NCI-H1694 treated with DMSO at 0.1 percent for 48 hours (cell line): Measurements from ENCODE around the gene RAMACL.
A peak's percentile ranks its signal among the peaks of the same experiment; 100 is the strongest.
"Not testable (repeated sequence)": the region's sequence is repeated elsewhere in the genome, so short reads cannot be mapped to it uniquely, and the experiment has no call there.

Experiments used
- DNase-seq: peaks from one replicate; lab custom pipeline; 2025; lab: John Stamatoyannopoulos, UW

Gene RAMACL

DNA sequence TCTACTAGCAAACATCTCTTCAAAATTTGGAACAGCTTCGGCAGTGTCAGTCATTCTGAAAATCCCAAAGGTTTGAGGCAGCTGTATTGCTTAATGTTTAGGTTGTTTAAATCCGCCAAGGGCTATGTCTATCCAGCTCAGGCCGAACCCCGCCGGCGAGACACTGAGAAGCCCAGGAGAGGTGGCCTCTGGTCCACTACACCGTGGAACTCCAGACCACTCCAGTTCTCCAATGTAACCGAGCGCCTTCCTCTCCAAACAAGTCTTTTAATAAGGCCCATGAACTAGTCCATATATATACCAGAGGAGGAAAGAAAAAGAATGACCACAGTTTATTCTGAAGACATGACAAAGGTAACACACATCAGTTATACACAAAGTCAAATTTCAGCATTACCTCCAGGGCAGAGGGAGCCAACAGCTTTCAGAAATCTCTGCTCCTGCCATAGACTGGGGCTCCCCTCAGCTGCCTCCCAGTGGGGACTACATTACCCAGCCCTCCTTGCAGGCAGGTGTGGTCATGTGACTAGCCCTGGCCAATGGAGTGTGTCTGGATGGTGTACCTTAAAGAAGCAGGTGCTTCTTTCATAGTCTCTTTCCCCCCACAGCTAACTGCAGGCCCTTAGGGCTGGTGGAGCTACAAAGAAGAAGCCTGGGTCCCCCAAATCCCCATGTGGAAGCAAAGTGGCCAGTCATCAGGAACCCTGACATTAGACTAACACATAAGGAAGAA, at the start of gene RAMACL:
Gene RAMACL, minus strand, starts transcription at position 255 of the 733 bp plus-strand sequence. Its CDS starts 201 bp downstream, at position 54.
- no peak for DNase-seq

DNA sequence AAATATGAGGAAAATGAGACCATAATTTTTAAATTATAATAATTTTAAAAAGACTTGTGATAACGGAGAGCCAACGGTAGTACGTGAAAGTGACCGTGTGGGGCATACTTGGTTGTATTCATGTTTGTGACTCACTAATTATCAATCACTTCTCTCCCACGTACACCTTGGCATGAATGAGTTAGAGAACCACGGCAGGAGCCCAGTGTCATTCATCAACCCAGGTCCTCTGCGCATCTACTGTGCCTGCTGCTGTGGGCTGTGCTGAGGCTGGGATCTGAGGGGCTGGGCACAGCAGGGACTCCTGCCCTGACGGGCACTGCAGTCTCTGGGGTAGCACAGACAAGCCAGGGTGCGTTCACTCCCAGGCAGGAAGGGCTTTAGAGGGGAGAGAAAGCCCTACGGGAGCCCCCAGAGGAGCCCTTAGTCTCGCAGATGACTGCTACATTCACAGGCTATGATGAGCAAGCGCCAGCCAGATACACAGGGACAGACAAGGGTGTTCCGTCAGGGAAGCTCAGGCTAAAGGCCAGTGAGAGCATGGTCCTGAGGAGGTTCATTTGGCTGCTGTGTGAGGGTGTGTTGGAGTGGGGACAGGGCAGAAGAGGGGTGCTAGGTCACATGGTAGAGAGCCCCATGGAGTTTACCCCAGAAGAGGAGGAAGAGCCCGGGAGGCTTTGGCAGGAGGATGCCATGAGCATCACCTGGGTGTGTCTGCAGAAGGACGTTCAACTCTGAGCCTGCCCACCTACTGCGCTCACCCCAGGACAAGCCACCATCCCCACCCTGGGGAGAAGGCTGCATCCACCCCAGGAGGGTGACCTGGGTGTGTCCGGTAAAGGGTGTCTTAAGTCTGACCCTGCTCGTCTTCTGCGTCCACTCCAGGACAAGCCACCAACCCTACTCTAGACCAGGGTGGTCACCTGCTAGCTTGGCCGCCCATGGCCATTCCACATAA, 48.8 kb upstream of the RAMACL start:
- DNase-seq, result no peak

DNA sequence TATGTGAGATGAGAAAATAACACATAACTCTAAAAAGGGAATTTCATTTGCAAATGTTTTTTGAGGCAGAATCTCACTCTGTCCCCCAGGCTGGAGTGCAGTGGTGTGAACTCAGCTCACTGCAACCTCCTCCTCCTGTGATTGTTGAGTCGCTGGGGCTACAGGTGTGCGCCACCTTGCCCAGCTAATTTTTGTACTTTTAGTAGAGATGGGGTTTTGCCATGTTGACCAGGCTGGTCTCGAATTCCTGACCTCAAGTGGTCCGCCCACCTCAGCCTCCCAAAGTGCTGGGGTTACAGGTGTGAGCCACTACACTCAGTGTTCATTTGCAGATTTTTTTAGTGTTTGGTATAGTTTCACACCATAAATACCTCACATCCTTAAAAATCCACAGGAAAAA, 48.1 kb upstream of the RAMACL start:
- DNase-seq, result not testable (repeated sequence)

DNA sequence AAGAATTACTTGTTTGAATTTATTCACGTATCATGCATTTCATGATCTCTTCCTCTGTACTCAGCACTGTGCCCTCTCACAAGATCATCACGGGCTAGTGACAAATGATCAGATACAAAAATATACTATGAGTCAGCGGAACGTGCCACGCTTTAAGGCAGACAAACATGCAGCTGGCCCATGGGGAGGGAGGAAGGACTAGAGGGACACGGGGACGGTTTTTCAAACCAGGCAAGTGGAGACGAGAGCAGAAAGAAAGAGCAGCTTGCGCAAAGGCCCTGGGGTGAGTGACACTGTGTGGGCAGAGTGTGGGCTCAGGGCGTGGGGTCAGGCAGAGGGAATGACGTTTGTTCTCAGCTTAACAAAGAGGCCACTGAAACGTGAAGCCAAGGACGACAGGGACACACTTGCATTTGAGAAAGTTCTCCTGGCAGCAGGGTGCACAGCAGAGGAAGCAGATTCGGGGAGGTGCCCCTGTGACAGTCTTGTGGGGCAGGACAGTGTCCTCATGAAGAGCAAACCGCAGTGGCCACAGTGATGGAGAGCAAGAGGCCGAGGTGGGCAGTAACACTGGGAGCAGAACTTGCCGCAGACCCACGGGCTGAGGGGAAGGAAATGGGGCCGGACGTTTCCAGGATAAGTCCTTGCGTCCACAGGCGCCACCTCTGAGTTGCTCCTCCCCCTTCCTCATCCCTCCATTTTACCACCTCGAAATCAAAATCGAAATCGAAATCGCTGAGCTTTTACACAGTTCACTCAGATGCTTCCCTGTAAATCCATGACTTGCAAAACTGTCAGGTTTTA, 47.5 kb upstream of the RAMACL start:
- no peak for DNase-seq

DNA sequence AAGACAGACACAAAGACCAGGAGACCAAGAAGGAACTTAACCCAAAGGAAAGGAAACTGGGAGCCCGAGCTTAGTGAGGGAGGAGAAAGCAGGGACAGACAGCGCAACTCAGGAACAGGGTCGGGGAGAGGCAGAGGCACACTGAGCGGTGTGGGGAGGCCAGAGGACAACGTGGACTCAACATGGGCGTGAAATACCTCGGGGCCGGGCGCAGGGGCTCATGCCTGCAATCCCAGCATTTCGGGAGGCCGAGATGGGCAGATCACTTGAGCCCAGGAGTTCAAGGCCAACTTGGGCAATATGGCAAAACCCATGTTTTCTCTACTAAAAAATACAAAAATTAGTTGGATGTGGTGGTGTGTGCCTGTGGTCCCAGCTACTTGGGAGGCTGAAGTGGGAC, 46.3 kb upstream of the RAMACL start:
- DNase-seq, result no peak

DNA sequence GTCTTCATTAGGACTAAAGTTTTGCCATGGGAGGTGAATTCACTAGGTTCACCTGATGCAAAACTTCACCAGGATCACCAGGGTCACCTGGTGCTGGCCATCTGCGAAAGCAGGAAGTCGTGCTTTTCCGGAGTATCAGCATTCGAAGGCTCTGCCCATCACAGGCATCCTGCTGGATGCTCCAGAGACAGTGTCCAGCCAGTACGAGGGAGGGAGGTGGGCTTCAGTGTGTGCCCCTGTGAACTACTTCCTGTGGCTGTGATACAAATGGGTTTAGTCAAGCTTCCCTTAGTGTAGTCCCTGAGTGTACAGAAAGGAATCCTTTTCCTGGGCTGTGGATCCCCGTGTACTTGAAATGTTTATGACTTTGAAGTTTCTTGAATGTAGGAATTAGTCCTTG, 44.0 kb upstream of the RAMACL start:
- DNase-seq, result no peak

DNA sequence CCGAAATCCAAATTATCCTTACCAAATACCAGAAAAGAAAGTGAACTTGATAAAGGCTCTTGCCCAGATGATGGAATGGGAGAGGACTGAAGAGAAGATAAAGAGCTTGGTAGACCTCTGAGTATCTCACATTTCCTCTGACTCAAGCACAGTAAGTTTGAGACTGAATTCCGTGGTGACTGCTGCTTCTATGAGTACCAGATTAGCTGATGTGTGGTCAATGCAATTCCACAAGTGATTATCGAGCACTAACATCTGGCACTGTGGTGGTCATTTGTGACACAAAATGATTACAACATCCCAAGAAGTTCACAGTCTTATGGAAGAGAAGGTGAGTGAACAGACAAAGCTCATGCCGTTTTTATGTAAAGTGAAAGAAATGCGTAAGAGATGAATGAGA, 43.1 kb upstream of the RAMACL start:
- DNase-seq, result no peak

DNA sequence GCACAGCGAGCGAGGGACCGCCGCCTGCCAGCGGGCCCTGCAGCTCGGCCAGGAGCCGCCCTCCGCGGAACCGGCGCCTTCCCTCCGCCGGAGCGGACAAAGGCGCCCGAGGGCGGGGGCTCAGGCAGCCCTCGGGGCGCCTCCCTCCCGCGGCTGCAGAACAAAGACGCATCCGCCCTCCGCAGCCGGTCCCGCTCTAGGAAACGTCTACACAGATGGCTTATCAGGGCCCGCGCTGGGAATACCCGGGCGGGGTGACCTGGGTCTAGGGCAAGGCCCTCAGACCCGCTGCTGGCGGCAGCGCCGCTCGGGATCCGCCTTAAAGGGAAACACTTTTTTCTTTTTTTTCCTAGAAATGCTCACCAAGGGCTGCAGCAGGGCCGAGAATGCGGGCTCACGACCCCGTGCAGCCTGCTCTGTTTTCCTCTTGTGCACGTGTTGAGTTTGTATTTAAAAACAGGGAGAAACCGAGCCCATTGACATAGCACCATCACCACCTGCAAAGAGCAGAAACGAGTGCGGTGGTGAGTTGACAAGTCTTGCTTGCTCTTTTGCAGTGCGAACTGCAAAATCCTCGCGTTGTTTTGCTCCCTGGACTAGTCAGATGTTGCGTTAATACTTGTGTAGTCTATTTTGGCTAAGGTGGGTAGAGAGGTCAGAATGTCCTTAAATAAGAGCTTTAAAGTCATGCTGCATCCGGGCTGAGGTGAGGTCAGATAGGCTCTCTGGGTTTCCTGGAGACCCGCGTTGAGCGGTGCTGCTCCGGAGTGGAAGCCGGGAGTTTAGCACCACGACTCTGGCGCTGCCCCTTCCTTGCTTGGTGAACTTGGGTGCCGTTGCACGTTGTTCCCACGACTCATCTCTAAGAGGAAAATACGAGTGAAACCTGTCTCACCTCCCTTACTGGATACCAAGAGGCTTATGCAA, 41.7 kb upstream of the RAMACL start:
- DNase-seq, result no peak

DNA sequence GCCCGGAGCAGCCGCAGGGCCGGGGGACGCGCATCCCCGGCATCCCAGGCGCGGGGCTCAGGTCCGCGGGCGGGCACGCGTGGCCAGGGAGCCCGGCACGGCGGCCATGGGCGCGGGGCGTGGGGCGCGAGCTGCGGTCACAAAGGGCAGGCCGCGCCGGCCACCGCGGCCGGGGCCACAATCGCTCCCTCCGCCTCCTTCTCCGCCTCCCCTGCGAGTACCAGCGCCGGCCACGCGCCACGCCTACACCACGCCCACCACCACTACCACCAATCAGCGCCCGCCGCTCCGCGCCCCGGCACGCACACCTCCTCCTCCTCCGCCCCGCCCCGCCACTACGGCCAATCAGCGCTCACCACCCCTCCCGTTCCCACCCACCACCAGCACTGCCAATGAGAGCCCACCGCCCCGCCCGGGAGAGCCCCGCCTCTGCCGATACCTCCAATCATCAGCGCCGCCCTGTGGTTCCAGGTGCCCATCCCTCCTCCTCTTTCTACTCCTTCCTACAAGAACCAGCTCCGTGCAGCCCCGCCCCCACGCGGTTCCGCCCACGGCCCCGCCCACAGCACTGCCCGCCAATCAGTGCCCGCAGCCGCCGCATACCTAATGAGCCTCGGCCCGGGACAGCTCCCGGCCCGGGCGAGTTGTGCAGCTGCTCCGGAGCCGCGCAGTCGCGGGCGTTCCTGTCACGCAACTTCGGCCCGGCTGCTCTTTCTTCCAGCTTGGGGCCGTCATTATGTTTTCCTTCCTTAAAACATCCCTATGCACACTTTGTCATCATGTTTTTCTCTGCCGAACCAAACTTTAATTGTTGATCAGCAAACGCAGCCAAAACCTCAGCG, 40.8 kb upstream of the RAMACL start, which contains the start of gene RPS6KA2:
Gene RPS6KA2, minus strand, starts transcription at position 219 of the 842 bp plus-strand sequence. CDS start 232 bp downstream, outside the sequence.
- DNase-seq, result peak; percentile 35

DNA sequence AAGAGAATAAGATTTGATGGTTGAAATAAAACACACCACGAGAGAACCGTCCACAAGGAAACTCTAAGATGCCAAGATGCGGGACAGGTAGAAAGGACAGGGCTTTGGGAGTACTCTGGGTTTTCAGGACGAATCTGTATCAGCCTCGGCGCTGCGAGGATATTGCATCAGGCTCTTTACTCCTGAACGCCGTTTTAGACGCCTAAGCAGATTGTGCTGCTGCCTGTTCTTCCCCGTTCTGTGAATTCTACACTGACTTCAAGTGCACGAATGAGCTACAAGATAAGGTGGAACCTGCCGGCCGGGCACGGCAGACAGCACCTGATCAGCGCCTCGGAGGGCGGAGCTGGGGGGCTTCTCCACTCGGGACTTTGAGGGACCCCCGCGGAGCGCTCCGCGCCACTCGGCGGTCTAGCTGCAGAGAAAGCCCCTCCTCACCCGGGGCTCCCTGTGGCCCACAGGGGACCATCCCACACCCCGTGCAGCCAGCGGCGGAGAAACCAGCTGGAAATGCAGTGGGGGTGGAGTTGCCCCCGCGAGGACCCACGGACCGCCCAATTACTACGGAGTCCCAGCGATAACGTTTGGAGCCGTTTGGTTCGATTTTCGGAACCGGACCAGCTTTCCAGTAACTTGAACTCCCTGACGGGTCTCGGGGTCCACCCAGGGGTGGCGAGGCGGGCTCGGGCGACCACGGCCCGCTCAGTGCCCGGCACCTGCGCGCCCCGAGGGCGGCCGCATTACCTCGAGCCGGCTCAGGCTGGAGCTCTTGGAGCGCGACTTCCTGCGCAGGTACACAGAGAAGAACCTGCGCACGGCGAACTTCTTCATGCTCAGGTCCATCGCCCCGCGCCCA, 39.9 kb upstream of the RAMACL start:
- no peak for DNase-seq

DNA sequence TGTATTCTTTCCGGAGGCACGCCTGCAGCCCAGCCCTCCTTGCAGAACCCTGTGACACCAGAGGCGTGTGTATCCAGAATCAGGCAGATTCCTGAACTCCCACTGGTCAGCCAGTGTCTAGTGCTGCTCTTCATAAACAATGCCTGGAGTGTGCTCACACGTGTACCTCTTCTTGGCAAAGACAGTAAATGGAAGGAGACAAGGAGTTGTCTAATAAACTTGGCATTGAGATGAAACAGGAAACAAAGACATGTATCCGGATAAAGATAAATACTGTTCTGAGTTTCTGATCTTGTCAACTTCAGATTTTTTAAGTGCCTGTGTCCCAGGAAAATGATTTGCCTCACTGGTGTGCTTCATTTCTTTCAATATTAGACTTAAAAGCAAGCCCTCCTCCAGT, 38.9 kb upstream of the RAMACL start:
- DNase-seq, result no peak

DNA sequence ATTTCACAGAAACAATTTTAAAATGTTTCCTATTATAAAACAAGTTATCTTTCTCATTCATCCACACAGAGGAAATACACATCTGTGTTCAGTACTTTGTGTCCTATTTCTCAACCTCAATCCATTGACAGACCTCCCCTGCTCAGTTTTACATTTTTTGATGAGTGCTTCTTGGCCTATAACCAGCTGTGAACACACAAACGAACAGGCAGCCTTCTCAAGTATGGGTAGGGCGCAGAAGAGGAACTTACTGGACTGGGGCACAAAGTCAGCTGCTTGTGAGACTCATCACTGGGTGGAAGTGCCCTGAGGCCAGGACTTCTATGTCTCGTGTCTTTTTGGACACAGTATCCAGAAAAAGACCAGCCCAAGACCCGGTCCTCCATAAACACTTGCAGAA, 37.8 kb upstream of the RAMACL start:
- no peak for DNase-seq

DNA sequence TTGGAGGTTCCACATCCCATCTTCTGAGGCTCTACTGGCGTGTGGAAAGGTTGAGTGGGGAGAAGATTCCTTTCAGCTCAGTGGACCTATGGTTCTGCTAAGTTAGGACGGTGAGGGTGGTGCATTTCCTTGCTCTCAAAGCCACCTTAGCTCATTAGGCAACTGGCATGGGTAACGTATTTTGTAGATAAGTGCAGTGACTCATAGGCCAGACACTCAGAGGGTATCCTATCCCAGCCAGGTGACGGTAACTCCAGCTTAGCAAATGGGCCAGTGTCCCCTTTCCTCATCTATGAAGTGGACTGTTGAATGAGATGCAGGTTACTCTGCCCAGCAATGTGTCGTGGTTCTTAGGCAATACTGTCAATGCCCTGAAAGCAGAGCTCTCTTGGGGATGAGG, 36.8 kb upstream of the RAMACL start:
- no peak for DNase-seq

DNA sequence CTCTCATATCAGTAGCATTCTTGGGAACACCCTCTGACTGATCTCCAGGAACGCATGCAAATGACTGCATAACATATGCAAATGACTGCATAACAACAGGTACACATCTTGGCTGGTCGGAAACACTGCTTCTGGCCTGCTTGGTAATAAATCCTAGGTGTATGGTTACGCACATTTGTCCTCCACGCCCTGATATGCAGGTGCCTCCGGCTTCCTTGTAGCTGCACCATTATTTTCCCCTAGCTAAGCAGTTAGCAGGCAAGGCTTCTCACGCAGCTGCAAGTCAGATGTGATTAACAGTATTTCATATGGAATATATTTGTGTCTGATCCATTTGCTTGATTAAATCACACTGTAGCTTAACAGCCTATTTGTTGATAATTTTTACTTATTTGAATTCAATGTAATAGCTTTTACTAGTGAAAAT, 34.6 kb upstream of the RAMACL start:
- no peak for DNase-seq

DNA sequence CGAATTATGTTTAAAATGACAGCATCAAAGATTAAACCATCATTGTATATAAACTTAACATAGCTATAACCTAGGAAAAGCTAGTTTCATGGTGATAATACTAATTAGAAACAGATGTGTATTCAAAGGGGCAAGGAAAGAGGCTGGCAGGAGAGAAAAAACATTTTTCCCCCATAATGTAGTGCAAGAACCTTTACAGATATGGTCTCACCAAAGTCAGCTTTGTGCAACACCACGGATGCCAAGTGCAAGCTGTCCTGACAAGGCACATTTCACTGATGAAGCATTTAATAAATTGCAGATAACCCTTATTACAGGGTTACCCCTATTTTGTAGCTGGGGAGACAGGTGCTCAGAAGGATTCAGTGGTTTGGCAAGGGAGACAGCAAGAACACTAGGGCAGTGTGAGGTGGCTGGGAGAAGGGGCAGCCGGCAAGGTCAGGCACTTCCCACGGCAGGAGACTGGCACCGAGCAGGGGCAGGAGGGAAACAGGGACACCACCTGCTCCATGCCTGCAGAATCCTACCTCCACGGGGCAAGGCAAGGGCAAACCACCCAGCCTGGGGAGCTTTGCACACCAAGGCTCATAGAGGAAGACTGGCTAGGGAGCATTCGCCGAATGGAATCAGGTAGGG, 34.1 kb upstream of the RAMACL start:
- no peak for DNase-seq

DNA sequence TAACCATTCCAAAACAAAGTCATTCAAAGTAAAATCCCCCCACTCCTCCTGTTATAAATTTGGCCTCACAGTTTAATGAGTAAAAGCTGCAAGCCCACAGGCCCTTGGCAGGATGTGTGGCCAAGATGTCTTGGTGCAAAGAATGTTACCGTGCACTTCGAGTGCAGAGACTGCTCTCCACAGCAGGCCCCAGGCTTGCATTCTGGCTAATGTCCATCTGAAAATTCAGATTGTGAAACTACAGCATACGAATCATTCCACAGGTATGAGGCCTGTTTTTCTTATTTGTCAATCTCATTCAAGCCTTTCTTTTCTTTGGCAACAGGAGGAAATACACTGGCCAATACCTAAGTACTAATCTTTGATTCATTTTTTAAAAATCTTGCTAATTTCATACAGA, 33.4 kb upstream of the RAMACL start:
- no peak for DNase-seq

DNA sequence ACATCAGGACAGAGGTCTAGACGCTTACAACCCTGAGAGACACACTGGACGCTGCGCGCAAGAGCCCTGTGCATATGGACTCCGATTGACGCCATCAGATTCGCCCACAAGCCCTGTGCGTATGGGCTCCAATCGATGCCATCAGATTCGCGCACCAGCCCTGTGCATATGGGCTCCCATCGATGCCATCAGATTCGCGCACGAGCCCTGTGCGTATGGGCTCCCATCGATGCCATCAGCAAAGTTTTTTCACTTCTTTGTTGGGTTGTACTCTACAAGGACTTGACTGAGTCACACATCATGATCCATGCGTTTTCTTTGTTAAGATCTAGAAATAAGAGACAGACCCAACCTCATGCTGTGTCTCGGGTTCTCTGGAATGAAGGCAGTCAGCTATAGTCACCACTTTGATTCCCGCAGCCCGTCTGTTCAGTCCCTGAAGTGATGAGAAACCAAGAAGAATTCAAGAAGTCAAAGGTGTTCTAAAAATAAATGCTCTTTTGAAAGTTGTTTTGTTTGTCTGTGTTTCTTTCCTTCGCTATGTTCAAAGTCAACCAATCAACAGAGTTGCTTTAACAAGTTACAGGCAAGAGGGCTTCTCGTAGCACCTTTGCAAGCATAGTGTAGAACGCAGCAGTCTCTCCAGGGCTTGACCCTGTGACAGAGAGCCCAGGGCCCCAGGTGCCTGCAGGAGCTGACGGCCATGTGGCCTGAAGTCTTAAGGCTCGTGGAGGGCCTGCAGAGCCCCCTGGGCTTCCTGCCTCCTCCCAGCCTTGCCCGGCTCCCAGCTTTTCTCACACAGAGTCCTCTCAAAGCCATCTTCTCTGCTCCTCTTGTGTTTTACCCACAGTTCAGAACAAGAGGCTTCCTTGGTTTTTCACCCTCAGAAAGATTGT, 32.6 kb upstream of the RAMACL start:
- DNase-seq, result no peak

DNA sequence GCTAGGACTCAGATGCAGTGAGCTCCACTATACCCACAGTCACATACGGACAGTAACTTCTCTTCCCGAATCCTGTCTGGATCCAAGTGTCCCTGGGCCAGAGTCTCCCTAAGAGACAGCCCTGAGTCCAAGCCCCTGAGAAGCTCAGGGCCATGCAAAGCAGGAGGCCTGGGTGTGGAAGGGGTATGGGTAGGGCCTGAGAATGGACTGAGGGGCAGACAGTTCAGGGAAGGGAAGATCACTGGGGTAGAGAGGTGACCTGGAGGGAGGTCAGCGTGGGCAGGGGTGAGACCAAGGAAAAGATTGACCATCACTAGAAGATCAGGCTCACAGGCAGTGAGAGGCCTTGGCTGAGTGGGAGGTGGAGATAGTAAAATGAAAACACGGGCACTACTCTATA, 31.8 kb upstream of the RAMACL start:
- DNase-seq, result no peak
